HG03175 (cell line): ENCODE data around the gene ARL2.
"Not testable (repeated sequence)": the region's sequence is repeated elsewhere in the genome, so short reads cannot be mapped to it uniquely, and the experiment has no call there.

Source experiments
- ATAC-seq: cut with Tn5 transposase; IDR thresholded peaks from one replicate; pipeline ENCODE4 v1.9.1; 2021; ENCODE audit warnings: mild to moderate bottlenecking, moderate library complexity; ENCODE audit not compliant: unreplicated experiment

Gene ARL2

GRCh38 chr11:65013888-65014725 lies at the start of gene ARL2:
Gene ARL2 (plus strand): TSS chr11:65014160. CDS start chr11:65014208, 48 bp downstream.
- peak; percentile 82 for ATAC-seq

- no peak for ATAC-seq
Observed at GRCh38 chr11:64967375-64967774, 46.6 kb upstream of the ARL2 start.

DNA sequence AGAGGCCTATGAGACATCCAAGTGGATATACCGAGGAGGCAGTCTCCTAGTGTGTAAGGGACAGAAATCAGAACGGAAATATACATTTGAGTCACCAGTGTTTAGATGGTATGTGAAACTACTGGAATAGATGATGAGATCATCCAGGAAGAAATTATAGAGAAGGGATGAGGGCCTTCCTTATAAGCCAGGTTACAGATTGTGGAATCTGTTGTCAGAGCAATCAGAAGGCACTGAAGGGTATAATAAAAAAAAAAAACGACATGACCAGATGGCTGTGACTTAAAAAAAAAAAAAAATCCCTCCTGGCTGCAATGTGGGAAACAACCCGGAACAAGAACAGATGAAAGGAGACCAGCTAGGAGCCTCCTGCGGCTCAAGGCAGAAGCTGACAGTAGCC lies 44.8 kb upstream of the ARL2 start:
- ATAC-seq: no peak

DNA sequence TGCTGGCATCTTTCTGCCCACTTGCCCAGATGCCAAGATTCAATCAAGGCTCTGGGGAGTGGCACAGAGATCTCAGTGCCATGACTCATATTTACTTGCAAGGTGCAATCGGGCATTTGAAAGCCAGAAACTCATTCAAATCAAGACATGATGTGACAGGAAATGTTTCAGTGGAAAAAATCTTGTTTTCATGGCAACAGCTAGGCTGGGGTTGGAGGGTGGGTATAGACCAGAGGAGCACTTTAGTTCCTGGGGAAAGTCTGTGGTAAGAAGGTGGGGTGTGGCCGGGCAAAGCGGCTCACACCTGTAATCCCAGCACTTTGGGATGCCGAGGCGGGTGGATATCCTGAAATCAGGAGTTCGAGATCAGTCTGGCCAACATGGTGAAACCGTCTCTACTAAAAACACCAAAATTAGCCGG lies 43.2 kb upstream of the ARL2 start:
- ATAC-seq: no peak

DNA sequence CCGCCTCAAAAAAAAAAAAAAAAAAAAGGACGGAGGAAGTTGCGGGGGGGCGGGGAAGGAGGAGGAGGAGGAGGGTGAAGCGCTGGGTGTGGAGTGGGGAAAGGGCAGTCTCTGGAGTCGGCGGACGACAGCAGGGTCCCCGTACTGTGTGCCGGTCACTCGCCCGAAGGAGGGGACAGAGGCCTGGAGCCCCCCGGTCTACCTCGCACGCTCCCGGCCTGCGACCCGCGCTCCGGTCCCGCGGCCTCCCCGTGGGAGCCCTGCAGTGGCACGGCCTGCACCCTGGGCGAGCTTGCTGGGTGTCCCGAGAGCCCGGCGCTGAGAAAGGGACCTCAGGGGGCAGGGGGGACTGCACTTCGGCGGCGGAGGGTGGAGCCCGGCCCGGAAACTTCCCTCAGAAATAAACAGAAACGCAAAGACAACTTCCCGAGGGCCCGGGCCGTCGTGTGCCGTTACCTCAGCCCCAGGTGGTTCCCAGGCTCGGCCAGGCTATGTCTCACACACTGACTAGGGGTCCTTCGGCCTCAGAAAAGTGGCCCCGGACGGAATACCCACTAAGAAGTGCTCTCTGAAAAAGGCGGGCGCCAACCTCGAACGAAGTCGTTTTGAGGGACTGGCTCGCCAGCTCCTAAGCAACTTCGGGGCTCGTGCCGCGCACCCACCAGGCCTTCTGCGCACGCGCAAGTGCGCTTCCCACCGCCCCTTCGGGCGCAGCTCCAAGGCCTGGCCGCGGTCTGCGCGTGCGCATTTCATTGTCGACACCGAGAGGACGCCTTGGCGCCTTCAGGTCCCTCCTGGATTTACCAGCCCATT lies 42.3 kb upstream of the ARL2 start, which contains the start of gene MAJIN:
MAJIN (minus strand) TSS at position 688 of the 813 bp plus-strand sequence. CDS start 12,703 bp downstream, outside the sequence.
- no peak for ATAC-seq

DNA sequence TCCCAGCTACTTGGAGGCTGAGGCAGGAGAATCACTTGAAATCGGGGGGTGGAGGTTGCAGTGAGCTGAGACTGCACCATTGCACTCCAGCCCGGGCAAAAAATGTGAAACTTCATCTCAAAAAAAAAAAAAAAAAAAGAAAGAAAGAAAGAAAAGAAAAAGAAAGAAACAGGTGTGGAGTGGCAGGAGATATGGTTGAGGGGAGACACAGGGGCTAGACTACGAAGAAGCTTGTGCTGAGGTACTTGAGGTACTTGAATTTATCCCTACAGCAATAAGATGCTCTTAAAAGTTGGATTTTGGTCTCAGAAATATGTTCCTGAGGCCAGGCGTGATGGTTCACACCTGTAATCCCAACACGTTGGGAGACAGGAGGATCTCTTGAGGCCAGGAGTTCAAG lies 39.8 kb upstream of the ARL2 start:
- ATAC-seq: no peak

- ATAC-seq: no peak
Observed at GRCh38 chr11:64976651-64977050, 37.3 kb upstream of the ARL2 start.

DNA sequence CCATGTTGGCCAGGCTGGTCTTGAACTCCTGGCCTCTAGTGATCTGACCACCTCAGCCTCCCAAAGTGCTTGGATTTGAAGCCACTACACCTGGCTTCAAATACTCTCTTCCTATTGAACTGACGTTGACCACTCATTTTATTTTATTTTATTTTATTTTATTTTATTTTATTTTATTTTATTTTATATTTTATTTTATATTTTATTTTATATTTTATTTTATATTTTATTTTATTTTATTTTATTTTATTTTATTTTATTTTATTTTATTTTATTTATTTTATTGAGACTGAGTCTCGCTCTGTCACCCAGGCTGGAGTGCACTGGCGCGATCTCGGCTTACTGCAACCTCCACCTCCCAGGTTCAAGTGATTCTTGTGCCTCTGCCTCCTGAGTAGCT lies 30.6 kb upstream of the ARL2 start:
- ATAC-seq: not testable (repeated sequence)

GRCh38 chr11:64987998-64988854 lies 25.7 kb upstream of the ARL2 start:
- no peak for ATAC-seq

- no peak for ATAC-seq
Observed at GRCh38 chr11:64989416-64989815, 24.5 kb upstream of the ARL2 start.

DNA sequence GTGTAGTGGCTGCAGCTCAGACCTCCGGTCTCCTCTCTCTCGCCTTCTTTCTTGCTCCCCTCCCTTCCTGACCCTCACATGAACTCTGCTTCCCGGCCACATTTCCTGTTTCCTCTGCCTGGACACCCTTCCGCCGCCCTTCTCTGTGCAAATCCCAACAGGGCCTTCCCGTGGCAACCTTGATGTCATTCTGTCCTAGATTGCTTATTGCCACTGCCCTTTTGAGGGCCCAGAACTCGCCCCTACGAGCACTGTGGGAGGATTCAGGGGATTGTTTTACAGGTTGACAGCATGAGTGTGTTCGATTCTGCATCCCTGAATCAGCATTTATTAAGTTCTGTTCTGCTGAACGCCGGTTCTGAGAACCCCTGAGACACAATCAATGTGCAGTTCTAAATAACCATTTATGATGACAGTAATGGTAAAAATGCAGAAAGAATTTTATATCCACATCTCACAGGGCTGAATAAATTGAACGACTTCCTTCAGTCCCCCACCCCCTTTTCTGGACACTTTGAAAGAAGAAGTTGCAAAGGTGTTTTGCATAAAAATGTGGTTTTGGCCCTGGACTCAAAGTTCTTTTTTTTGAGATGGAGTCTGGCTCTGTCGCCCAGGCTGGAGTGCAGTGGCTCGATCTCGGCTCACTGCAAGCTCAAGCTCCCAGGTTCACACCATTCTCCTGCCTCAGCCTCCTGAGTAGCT lies 23.6 kb upstream of the ARL2 start:
- ATAC-seq: no peak

DNA sequence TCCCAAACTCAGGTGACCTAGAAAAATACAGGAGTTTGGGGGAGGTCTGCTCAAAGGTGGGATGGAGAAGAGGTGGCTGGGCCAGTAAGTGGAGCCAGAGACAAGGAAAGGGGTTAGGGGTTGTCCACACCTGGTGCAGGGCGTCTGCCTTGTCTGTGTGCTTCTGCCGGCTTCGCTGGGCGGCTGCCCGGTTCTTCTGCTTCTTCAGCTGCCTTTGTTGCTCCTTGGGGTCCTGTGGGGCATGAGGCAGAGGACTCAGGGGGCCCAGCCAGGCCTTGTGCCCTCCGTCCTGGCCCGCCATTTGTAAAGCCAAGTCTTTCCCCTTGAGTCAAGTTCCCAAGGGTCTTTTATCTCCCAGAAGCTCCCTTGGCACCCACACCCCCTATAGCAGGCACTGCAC lies 19.6 kb upstream of the ARL2 start:
- ATAC-seq: no peak

DNA sequence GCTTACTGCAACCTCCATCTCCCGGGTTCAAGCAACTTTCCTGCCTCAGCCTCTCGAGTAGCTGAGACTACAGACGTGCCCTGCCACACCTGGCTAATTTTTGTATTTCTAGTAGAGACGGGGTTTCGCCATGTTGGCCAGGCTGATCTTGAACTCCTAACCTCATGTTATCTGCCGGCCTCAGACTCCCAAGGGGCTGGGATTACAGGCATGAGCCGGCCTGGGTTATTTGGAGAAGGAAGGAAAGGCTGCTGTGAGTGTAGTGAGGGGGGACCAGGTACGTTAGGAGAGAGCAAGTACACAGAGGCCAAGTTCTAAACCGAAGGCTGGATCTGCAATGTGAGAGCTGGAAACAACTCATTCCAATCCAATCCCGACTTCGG lies 17.6 kb upstream of the ARL2 start:
- no peak for ATAC-seq

DNA sequence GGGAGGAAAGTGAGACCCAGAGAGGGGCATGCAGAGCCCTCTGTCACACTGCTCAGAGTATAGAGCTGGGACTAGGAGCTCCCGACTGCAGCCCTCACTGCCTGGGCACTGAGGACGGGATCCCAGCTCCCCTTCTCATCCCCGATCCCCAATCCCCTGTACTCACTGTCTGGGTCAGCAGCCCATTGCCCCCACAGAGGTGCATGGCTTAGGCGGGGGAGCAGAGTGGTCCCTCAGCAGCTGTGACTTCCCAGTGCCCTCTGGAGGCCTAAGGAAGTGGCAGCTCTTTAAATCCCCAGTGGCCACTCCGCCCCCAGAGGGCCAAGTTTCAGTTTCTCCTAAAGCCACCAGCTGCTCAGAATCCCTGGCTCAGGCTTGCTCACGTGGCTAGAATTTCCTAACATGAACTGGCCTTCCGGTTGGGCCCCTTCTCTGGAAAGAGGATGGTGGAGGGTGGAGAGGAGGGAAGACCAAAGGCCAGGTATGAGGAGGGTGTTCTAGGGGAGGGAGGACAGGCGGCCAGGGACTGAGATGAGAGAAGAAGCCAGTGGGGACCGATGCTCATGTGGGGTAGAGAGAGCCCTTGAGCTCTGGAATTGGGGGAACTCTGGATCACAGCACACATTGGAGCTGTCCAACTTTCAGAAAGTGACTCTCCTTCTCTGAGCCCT lies 17.1 kb upstream of the ARL2 start, which contains the start of gene BATF2:
BATF2 (minus strand) TSS at position 262 of the 671 bp plus-strand sequence; CDS start at position 205, 57 bp downstream.
- no peak for ATAC-seq

DNA sequence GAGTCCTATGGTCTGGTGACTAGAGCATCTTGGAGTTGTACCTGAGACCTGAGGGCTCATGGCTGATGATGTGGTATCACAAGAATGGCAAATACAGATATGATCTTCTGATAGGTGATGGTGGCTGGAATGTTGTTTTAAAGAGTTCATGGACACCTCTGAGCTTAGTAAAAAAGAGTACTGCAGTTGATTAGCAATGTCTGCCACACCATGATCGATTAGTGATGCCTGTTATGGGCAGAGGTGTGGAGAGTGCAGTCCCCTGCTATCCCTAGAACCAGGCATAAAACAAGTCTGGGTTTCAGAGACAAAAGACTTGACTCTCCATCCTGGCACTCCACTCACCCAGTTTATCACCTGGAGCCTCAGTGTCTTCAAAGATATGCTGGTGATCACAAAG lies 15.8 kb upstream of the ARL2 start:
- no peak for ATAC-seq

DNA sequence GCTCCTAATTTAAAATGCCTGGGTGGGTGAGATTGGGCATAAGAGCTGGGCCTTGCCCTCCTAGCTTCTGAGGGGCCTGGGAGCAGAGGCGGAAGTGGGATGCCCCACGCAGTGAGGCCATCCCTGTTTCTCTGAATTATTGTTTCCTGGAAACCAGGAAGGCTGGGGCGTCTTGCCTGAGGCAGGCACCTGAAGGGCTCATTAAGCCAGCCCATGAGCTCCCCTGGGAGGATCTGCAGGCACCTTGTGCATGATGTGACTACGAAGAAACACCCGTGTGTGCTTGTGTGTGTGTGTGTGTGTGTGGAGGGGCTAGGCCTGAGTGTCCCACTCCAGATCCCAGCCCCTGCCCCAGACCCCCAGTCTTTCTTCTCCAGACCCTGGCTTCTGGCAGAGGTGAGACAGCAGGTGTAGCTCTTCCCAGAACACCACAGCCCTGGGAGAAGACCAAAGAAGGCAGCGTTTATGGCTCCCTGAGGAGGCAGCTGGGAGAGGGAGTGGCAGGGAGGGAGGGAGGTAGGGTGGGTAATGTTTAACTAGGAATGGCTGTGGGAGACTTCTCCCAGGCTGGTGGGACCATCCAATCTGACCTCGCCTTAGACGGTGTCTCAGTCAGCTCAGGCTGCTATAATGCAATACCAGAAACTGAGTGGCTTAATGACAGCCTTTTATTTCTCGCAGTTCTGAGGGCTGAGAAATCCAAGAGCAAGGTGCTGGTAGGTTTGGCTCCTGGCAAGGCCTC lies 15.1 kb upstream of the ARL2 start:
- ATAC-seq: no peak

GRCh38 chr11:64999478-64999877 lies 14.5 kb upstream of the ARL2 start:
- no peak for ATAC-seq

DNA sequence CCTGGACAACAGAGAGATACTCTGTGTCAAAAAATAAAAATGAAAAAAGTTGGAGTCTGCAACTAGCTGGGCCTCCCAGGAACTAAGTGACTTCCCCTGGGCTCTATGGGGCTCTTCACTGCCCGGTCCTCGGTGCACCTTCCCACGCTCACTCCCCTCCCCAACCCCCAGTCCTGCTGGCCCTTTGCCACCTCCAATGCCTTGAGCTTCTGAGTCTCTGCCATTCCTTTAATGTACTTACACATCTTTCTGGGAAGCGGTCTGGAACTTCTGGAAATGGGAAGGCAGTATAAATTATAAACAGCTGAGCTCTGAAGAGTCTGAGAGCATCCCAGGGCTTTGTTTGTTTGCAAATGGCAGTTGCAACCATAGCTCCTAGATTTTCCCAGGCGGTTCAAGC lies 11.3 kb upstream of the ARL2 start:
- ATAC-seq: no peak

DNA sequence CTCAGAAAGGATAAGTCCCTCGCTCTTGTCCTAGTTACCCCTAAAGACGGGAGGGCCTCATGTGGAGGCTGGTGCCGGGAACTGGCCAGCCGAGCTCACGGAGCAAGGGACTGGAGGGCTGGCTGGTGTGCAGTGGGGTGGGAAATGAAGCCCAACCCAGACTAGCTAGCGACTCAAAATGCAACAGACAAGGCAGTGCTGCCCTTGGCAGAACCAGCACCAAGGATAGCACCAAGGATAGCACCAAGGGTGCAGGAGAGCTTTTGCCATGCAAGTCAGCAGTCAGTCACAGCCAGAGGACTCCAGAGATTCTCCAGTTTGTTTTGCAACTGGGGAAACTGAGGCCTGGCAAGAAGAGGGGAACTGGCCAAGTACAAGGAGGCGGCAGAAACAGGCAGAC lies 10.7 kb upstream of the ARL2 start:
- ATAC-seq: no peak
